HCT116 (cell line): Measurements from ENCODE around the gene PLD4. TPM values are rescaled to one million over a fixed set of nuclear protein-coding genes. Genes with fewer than 3 reads are reported as not detected.

Experiments
- ATAC-seq: fragments of 200-7000 bp; cut with Tn5 transposase; 2 replicates; pipeline ENCODE4 v1.9.1; 2020; ENCODE audit warnings: mild to moderate bottlenecking, moderate library complexity
- BruUV-seq: library from RNA; stranded (reverse); fragments of 400-500 nt; replicated peaks from 2 replicates; lab custom pipeline; 2021; lab: Mats Ljungman, UMichigan
- CTCF ChIA-PET: fragments of 300-600 bp; sonication (Branson Sonifier 250); formaldehyde crosslinking; loops from one replicate; lab custom pipeline; 2021; ENCODE audit warnings: antibody characterized with exemption; lab: Charles Lee
- POLR2A ChIA-PET: fragments of 300-600, 350-600 bp; sonication (Branson Sonifier 250); formaldehyde crosslinking; loops from one replicate; lab custom pipeline; 2021; ENCODE audit warnings: antibody characterized with exemption; lab: Charles Lee
- RAD21 ChIA-PET, 2 experiments: fragments of 300-600 bp; sonication (Branson Sonifier 250); formaldehyde crosslinking; loops; one replicate each; lab custom pipeline; 2023; ENCODE audit warnings: low total read pairs in 2 of 2; ENCODE audit not compliant: uncharacterized antibody in 2 of 2, unreplicated experiment in 2 of 2, low non-redundant PET in 1 of 2; lab: Charles Lee
- DNase-seq: peaks from one replicate; pipeline ENCODE4 v3.0.0-alpha.2; 2010; ENCODE audit warnings: low read depth, low spot score
- H2AFZ ChIP-seq: fragments of 200-600 bp; shearing (Covaris generic), sonication (generic); 2 replicates; pipeline ENCODE4 v1.6.1; 2017; ENCODE audit warnings: low read depth, mixed run types, mixed read lengths, antibody characterized with exemption, low read length; ENCODE audit not compliant: poor library complexity, severe bottlenecking
- H3K27ac ChIP-seq: 2 replicates; pipeline ENCODE4 v1.5.1; 2012; ENCODE audit warnings: low read depth, low read length
- H3K27me3 ChIP-seq: fragments of 200-600 bp; sonication (generic); 2 replicates; pipeline ENCODE4 v1.6.1; 2016; ENCODE audit warnings: mixed run types, low read length, mixed read lengths; ENCODE audit not compliant: insufficient read depth
- H3K36me3 ChIP-seq, 2 experiments: fragments of 200-500 bp in 1 of 2; fragments of 200-600 bp in 1 of 2; sonication (Bioruptor generic) in 1 of 2; sonication (generic) in 1 of 2; 2 replicates each; pipeline versions ENCODE4 v1.5.1 to v1.6.1; 2014 to 2016; ENCODE audit warnings: low read length in 2 of 2, inconsistent platforms in 1 of 2, mixed read lengths in 1 of 2, mixed run types in 1 of 2; ENCODE audit not compliant: insufficient read depth in 2 of 2, control insufficient read depth in 1 of 2
- H3K4me1 ChIP-seq, 2 experiments: fragments of 200-600 bp in 1 of 2; sonication (generic) in 1 of 2; 2 replicates each; pipeline versions ENCODE4 v1.5.1 to v1.6.1; 2012 to 2017; ENCODE audit warnings: low read length in 2 of 2, inconsistent platforms in 1 of 2, mild to moderate bottlenecking in 1 of 2, mixed read lengths in 1 of 2, mixed run types in 1 of 2, moderate library complexity in 1 of 2; ENCODE audit not compliant: insufficient read depth in 2 of 2, control insufficient read depth in 1 of 2
- H3K4me2 ChIP-seq: fragments of 200-600 bp; sonication (generic); 2 replicates; pipeline ENCODE4 v1.6.1; 2017; ENCODE audit warnings: mixed run types, low read length, mixed read lengths
- H3K4me3 ChIP-seq, 2 experiments: fragments of 200-600 bp in 1 of 2; sonication (generic) in 1 of 2; replicated peaks in 1 of 2; 2 replicates each; pipeline ENCODE4 v1.5.1; 2011 to 2016; ENCODE audit warnings: low read length in 2 of 2, control low read depth in 1 of 2, low read depth in 1 of 2, mild to moderate bottlenecking in 1 of 2, mixed read lengths in 1 of 2, mixed run types in 1 of 2
- H3K79me2 ChIP-seq: fragments of 200-600 bp; sonication (generic); 2 replicates; pipeline ENCODE4 v1.6.1; 2017; ENCODE audit warnings: mild to moderate bottlenecking, mixed run types, low read length, moderate library complexity, mixed read lengths; ENCODE audit not compliant: insufficient read depth
- H3K9ac ChIP-seq: fragments of 200-600 bp; sonication (generic); 2 replicates; pipeline ENCODE4 v1.6.1; 2016; ENCODE audit warnings: low read length, mixed read lengths
- H3K9me2 ChIP-seq: fragments of 200-600 bp; sonication (generic), shearing (Covaris generic); 2 replicates; pipeline ENCODE4 v1.6.1; 2017; ENCODE audit warnings: mixed run types, mild to moderate bottlenecking, moderate library complexity; ENCODE audit not compliant: insufficient read depth
- H3K9me3 ChIP-seq, 2 experiments: fragments of 200-500 bp in 1 of 2; fragments of 200-600 bp in 1 of 2; sonication (Bioruptor generic) in 1 of 2; sonication (generic) in 1 of 2; 2 replicates each; pipeline ENCODE4 v1.6.1; 2014 to 2017; ENCODE audit warnings: low read length in 2 of 2, mixed read lengths in 2 of 2, inconsistent platforms in 1 of 2, low read depth in 1 of 2, mild to moderate bottlenecking in 1 of 2, mixed run types in 1 of 2, moderate library complexity in 1 of 2; ENCODE audit not compliant: control insufficient read depth in 1 of 2, insufficient read depth in 1 of 2
- H4K20me1 ChIP-seq: fragments of 200-600 bp; sonication (generic), shearing (Covaris generic); 2 replicates; pipeline ENCODE4 v1.6.1; 2017; ENCODE audit warnings: mixed run types, mild to moderate bottlenecking, moderate library complexity; ENCODE audit not compliant: insufficient read depth
- EGR1 ChIP-seq: IDR thresholded peaks from 2 replicates; pipeline ENCODE4 v1.6.1; 2012; ENCODE audit warnings: low read depth
- ELF1 ChIP-seq: IDR thresholded peaks from 2 replicates; pipeline ENCODE4 v1.6.1; 2012; ENCODE audit warnings: low read depth, borderline replicate concordance
- EZH2 ChIP-seq: fragments of 200-600 bp; sonication (generic); IDR thresholded peaks from 2 replicates; pipeline ENCODE4 v1.6.1; 2017; ENCODE audit warnings: antibody characterized with exemption, mixed run types
- POLR2AphosphoS5 ChIP-seq: IDR thresholded peaks from 2 replicates; pipeline ENCODE4 v1.6.1; 2011; ENCODE audit warnings: mild to moderate bottlenecking, low read depth, low read length, moderate library complexity
- RAD21 ChIP-seq: IDR thresholded peaks from 2 replicates; pipeline ENCODE4 v1.6.1; 2012; ENCODE audit warnings: low read depth, mild to moderate bottlenecking
- ZNF274 ChIP-seq: fragments of 200-500 bp; sonication (Bioruptor generic); IDR thresholded peaks from 2 replicates; pipeline ENCODE4 v1.6.1; 2014; ENCODE audit warnings: mild to moderate bottlenecking, low read depth, low read length, inconsistent platforms
- intact Hi-C: fragments of 100-400 bp; cut with micrococcal nuclease; formaldehyde crosslinking; loops from 2 replicates; pipeline ENCODE4 v1.10.0; 2022
- total RNA-seq: library from RNA; stranded (reverse); gene quantifications from one replicate; pipeline ENCODE4 v1.2.1, GENCODE V29; 2021; ENCODE audit not compliant: unreplicated experiment
- TF ChIP-seq, protein P1 (sequence below), 3 experiments: fragments of 200-600 bp in 1 of 3; sonication (generic) in 1 of 3; IDR thresholded peaks in 2 of 3; conservative IDR thresholded peaks in 1 of 3; 2 replicates each; pipeline ENCODE4 v1.5.1; 2012 to 2017; ENCODE audit warnings: low read depth in 2 of 3, low read length in 2 of 3, antibody characterized with exemption in 1 of 3, borderline replicate concordance in 1 of 3, control low read depth in 1 of 3, mild to moderate bottlenecking in 1 of 3, mixed read lengths in 1 of 3, mixed run types in 1 of 3, moderate library complexity in 1 of 3; ENCODE audit not compliant: insufficient read depth in 1 of 3

Gene PLD4
- total RNA-seq, 1 experiment from 2014 or later, result 0.12 TPM

DNA sequence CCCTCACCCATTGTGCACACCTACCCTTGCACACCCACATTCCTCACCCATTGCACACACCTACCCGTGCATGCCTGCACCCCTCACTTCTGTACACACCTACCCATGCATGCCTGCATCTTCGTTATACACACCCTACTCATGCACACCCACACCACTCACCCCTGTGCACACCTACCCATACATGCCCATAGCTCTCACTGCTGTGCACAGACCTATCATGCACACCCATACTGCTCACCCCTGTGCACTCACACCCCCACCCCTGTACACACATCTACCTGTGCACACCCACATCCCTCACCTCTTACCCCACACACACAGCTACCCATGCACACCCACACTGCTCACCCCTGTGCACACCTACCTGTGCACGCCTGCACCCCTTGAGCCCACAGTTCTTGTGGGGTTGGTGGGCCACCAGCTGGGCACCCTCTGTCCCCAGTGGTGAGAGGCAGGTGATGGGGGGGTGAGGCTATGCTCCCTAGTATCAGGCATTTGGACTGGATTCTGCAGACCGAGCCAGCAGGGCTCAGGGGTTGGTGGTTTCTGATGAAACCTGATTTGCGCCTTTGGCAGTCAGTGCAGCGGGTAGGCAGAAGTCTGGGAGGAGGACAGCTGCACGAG is 44.0 kb upstream of the PLD4 start:
- Histone ChIP-seq H3K4me1 (peaks cover 17% of the 10 kb centered on the region in 2 experiments), H3K4me3 (no peak overlapping the region), H3K27me3 (no peaks in the 10 kb centered on the region), H3K27ac (no peak overlapping the region), H3K4me2 (no peak overlapping the region), H3K9me3 (no peaks in the 10 kb centered on the region), H3K36me3 (peaks cover 8 to 16% of the 10 kb centered on the region in 2 experiments; a peak in 2 of 4 replicates), H3K9ac (no peak overlapping the region), H2AFZ (no peak overlapping the region), H4K20me1 (peaks cover 6% of the 10 kb centered on the region; the same call in 1 of the 2 replicates), H3K79me2 (peaks cover 7% of the 10 kb centered on the region; the same call in 1 of the 2 replicates), H3K9me2 (no peaks in the 10 kb centered on the region)
- no TSS peak for BruUV-seq
- ChIA-PET RAD21 (no interaction called here), POLR2A (no interaction called here), CTCF (interaction anchor here (1.4 kb wide), 1 partner anchor 16 kb away, joined by 4 read pairs; no protein-coding TSS in a partner anchor)
- intact Hi-C loops, result no loop called here
- TF ChIP-seq EGR1 (no peak), POLR2AphosphoS5 (no peak), ELF1 (no peak), RAD21 (no peak)
- ATAC-seq (no peak), DNase-seq (no peak)

DNA sequence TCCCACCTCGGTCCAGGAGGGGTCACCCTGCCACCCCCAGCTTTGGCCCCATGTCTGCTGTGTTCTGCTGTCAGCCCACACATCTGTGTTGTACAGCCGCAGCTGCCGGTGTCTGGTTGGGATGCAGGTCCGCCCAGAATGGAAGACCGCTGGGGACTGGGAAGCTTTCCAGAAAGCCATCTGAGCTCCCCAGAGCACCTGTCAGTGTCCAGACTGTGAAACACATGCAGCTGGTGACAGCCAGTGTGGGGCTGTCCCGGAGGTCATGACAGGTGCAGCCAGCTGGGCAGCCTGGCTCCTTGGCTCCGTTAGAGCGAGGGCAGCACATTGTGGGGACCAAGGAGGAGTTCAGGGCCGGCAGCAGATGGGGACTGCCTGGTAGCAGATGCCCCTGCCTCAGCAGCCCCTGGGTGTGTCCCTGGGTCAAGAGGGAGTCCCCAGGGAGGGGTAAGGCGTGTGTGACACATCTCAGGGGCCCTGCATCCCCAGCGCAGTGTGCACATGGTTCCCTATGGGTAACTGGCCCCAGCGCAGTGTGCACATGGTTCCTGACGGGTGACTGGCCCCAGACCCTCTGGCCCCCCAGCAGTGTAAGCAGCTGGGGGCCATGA is 43.2 kb upstream of the PLD4 start:
- ATAC-seq (no peak), DNase-seq (no peak)
- H3K27me3 ChIP-seq, result no peaks in the 10 kb centered on the region
- RAD21 ChIA-PET, result no interaction called here
- H3K9ac ChIP-seq, result no peak overlapping the region
- no TSS peak for BruUV-seq
- no peak overlapping the region for H2AFZ ChIP-seq
- peak overlapping the region; percentile 39; the same call in 1 of the 2 replicates for H3K4me2 ChIP-seq
- H3K79me2 ChIP-seq, result peaks cover 3% of the 10 kb centered on the region; the same call in 1 of the 2 replicates
- peaks cover 8 to 19% of the 10 kb centered on the region in 2 experiments; a peak in 2 of 4 replicates for H3K36me3 ChIP-seq
- no peaks in the 10 kb centered on the region for H3K9me3 ChIP-seq
- peaks cover 12% of the 10 kb centered on the region in 2 experiments for H3K4me1 ChIP-seq
- H3K4me3 ChIP-seq, result no peak overlapping the region
- CTCF ChIA-PET, result interaction anchor here (1.4 kb wide), 1 partner anchor 15 kb away, joined by 4 read pairs; no protein-coding TSS in a partner anchor
- H3K27ac ChIP-seq, result peak overlapping the region; percentile 46; the same call in 1 of the 2 replicates
- POLR2A ChIA-PET, result no interaction called here
- intact Hi-C loops, result no loop called here
- no peaks in the 10 kb centered on the region for H3K9me2 ChIP-seq
- peaks cover 5% of the 10 kb centered on the region; the same call in 1 of the 2 replicates for H4K20me1 ChIP-seq
- TF ChIP-seq ZNF274, result no peak
- no peak for TF ChIP-seq EZH2
- TF ChIP-seq, protein P1, sequence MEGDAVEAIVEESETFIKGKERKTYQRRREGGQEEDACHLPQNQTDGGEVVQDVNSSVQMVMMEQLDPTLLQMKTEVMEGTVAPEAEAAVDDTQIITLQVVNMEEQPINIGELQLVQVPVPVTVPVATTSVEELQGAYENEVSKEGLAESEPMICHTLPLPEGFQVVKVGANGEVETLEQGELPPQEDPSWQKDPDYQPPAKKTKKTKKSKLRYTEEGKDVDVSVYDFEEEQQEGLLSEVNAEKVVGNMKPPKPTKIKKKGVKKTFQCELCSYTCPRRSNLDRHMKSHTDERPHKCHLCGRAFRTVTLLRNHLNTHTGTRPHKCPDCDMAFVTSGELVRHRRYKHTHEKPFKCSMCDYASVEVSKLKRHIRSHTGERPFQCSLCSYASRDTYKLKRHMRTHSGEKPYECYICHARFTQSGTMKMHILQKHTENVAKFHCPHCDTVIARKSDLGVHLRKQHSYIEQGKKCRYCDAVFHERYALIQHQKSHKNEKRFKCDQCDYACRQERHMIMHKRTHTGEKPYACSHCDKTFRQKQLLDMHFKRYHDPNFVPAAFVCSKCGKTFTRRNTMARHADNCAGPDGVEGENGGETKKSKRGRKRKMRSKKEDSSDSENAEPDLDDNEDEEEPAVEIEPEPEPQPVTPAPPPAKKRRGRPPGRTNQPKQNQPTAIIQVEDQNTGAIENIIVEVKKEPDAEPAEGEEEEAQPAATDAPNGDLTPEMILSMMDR (IDR thresholded peaks at IDR 0.05 in 2 of 3, conservative IDR thresholded peaks at IDR 0.05 in 1 of 3; ENCODE audit: borderline replicate concordance in 1 of 3, insufficient read depth in 1 of 3, low read depth in 2 of 3, low read length in 2 of 3), result no peak
- TF ChIP-seq, all 23 proteins: peak for 0
